GM06990 (cell line): Measurements from ENCODE around the gene MYNN.

Source experiments
- DNase-seq: peaks from one replicate; pipeline ENCODE4 v3.0.0-alpha.2; 2011; ENCODE audit not compliant: insufficient read length; ENCODE audit errors: extremely low read depth
- H3K27me3 ChIP-seq: replicated peaks from 2 replicates; pipeline ENCODE4 v1.6.0; 2011; ENCODE audit warnings: low read length; ENCODE audit not compliant: control insufficient read depth, insufficient read depth
- H3K36me3 ChIP-seq: 2 replicates; pipeline ENCODE4 v1.5.1; 2011; ENCODE audit warnings: low read length; ENCODE audit not compliant: control insufficient read depth, insufficient read depth
- H3K4me3 ChIP-seq: replicated peaks from 2 replicates; pipeline ENCODE4 v1.5.1; 2011; ENCODE audit warnings: low read depth, mild to moderate bottlenecking, control low read depth, low read length
- TF ChIP-seq, protein P1 (sequence below): IDR thresholded peaks from 2 replicates; pipeline ENCODE4 v1.5.1; 2011; ENCODE audit warnings: low read length, control low read depth, mild to moderate bottlenecking, inconsistent platforms; ENCODE audit not compliant: insufficient read depth, poor library complexity, severe bottlenecking

The MYNN gene

DNA sequence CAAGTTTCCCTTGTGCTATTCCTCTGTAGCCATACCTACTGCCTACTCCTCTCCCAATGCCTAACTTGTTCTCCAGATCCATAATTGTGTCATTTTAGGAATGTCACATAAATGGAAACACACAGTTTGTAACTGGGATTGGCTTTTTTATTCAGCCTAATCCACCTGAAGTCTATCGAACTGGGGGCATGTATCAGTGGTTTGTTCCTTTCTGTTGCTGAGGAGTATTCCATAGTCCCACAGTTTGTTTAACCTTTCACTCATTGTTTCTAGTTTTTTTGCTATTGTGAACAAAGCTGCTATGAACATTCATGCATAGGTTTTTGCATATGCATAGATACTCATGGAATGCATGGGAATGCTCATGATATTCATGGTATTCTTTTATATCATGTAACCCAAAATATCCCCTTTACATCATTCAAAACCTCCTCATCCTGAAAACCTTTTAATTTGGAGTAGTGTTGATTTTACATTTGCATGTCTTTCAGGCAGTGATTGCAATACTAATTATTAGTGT is 65.4 kb downstream of the MYNN start:
- H3K27me3 ChIP-seq: no peaks in the 10 kb centered on the region
- no peak for DNase-seq
- H3K4me3 ChIP-seq: no peak overlapping the region
- no peaks in the 10 kb centered on the region for H3K36me3 ChIP-seq
- TF ChIP-seq, protein P1, sequence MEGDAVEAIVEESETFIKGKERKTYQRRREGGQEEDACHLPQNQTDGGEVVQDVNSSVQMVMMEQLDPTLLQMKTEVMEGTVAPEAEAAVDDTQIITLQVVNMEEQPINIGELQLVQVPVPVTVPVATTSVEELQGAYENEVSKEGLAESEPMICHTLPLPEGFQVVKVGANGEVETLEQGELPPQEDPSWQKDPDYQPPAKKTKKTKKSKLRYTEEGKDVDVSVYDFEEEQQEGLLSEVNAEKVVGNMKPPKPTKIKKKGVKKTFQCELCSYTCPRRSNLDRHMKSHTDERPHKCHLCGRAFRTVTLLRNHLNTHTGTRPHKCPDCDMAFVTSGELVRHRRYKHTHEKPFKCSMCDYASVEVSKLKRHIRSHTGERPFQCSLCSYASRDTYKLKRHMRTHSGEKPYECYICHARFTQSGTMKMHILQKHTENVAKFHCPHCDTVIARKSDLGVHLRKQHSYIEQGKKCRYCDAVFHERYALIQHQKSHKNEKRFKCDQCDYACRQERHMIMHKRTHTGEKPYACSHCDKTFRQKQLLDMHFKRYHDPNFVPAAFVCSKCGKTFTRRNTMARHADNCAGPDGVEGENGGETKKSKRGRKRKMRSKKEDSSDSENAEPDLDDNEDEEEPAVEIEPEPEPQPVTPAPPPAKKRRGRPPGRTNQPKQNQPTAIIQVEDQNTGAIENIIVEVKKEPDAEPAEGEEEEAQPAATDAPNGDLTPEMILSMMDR: no peak
